ENCODE data around the gene PRDM13. TPM values are rescaled to one million over a fixed set of nuclear protein-coding genes. Genes with fewer than 3 reads are reported as not detected.

The PRDM13 gene
- total and polyA plus RNA-seq, 9 of the 15 experiments (the other 6 are each of a cell fraction or from before 2014, with no cell fraction given): not detected

- TF ChIP-seq RBM39 (optimal IDR thresholded peaks at IDR 0.05; ENCODE audit: low read depth, low read length) (no peak), STAT5B (CRISPR knock-in tag; IDR thresholded peaks at IDR 0.05) (no peak), USF2 (CRISPR knock-in tag; IDR thresholded peaks at IDR 0.05) (no peak), RFX5 (IDR thresholded peaks at IDR 0.05; ENCODE audit: low read depth, low read length) (no peak), ESRRB (CRISPR knock-in tag; IDR thresholded peaks at IDR 0.05; ENCODE audit: borderline replicate concordance) (no peak), TCF7L2 (IDR thresholded peaks at IDR 0.05; ENCODE audit: low read depth, low read length) (no peak; the same call in 1 of the 2 replicates), ZC3H11A (IDR thresholded peaks at IDR 0.05; ENCODE audit: low read depth, low read length) (peak; percentile 98), E2F4 (CRISPR knock-in tag; IDR thresholded peaks at IDR 0.05; ENCODE audit: low read depth) (no peak), ZNF311 (CRISPR knock-in tag; IDR thresholded peaks at IDR 0.05) (no peak), ETV5 (CRISPR knock-in tag; IDR thresholded peaks at IDR 0.05; ENCODE audit: low read depth) (peak; percentile 57), KLF16 (IDR thresholded peaks at IDR 0.05) (no peak), GMEB1 (CRISPR knock-in tag; IDR thresholded peaks at IDR 0.05) (peak; percentile 46; the same call in 1 of the 2 replicates), ZNF79 (CRISPR knock-in tag; IDR thresholded peaks at IDR 0.05; ENCODE audit: low read depth) (no peak), ZNF507 (tag; conservative IDR thresholded peaks at IDR 0.05) (no peak), VEZF1 (CRISPR knock-in tag; IDR thresholded peaks at IDR 0.05) (peak; percentile 60), TCF3 (CRISPR knock-in tag; IDR thresholded peaks at IDR 0.05) (peak; percentile 8; the same call in 1 of the 2 replicates), ZNF592 (IDR thresholded peaks at IDR 0.05) (no peak), HLTF (IDR thresholded peaks at IDR 0.05) (no peak), POLR2G (IDR thresholded peaks at IDR 0.05; ENCODE audit: low read depth, low read length) (peak; percentile 99)
Measured at GRCh38 chr6:99568103-99568933, 38.3 kb upstream of the PRDM13 start, which contains the start of gene CCNC (continued).

All from K562 (cell line).